ENCODE measurements around the gene KIF21B. TPM values are rescaled to one million over a fixed set of nuclear protein-coding genes. Genes with fewer than 3 reads are reported as not detected.

KIF21B gene
- total and polyA plus RNA-seq, 2 of the 4 experiments (the other 2 are of a cell fraction): 0.36 to 0.55 TPM

DNA sequence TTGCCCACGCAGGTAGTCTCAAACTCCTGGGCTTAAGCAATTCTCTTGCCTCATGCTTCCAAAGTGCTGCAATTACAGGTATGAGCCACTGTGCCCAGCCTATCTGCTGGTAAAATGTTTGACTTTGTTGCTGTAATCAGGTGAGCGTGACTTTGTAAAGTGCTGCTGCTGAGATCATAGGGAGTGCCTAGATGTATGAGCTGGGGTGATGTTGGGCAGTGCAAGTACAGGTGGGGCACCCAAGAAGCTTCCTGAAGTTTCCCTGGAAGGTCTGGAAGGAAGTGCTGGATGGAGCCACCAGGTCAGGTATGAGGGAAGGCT is 43.1 kb downstream of the KIF21B start:
- Histone ChIP-seq H2BK20ac (ENCODE audit: low read depth, low read length) (no peak overlapping the region), H2BK15ac (ENCODE audit: low read depth, low read length) (no peak overlapping the region), H2AK5ac (ENCODE audit: low read depth, low read length) (no peak overlapping the region), H3K23ac (ENCODE audit: low read depth, low read length) (no peak overlapping the region), H3K36me3 (ENCODE audit: control insufficient read depth, insufficient read depth, low read length) (no peaks in the 10 kb centered on the region), H4K91ac (ENCODE audit: insufficient read depth, low read depth, low read length) (no peak overlapping the region), H4K5ac (ENCODE audit: low read depth, low read length) (no peak overlapping the region), H3K4ac (ENCODE audit: low read depth, low read length) (no peak overlapping the region), H2AK9ac (replicated peaks; ENCODE audit: low read depth, low read length, poor library complexity) (no peak overlapping the region), H2AFZ (replicated peaks; ENCODE audit: low read length, poor library complexity) (no peak overlapping the region), H3K9me1 (ENCODE audit: insufficient read depth, low read length) (no peaks in the 10 kb centered on the region; the same call in 1 of the 2 replicates), H2BK5ac (ENCODE audit: low read depth, low read length, poor library complexity, severe bottlenecking) (no peak overlapping the region), H3K9ac (ENCODE audit: low read depth, low read length) (no peak overlapping the region), H2BK120ac (ENCODE audit: low read depth, low read length) (no peak overlapping the region), H4K20me1 (ENCODE audit: insufficient read depth, low read length) (no peaks in the 10 kb centered on the region), H3K4me3 (ENCODE audit: insufficient read depth, low read depth, low read length) (no peak overlapping the region), H3K27ac (ENCODE audit: insufficient read depth, low read length) (no peak overlapping the region), H3K4me2 (ENCODE audit: low read depth, low read length) (no peak overlapping the region), H3K27me3 (ENCODE audit: control insufficient read depth, insufficient read depth, low read length) (no peaks in the 10 kb centered on the region; the same call in 1 of the 2 replicates), H3K56ac (ENCODE audit: extremely low read depth, insufficient read depth, low read length) (no peak overlapping the region), H3K79me1 (ENCODE audit: low read depth in 1 of 2, low read length in 2 of 2) (no peaks in the 10 kb centered on the region), H3K14ac (replicated peaks; ENCODE audit: low read depth, low read length) (no peak overlapping the region), H4K8ac (ENCODE audit: low read depth in 2 of 2, low read length in 2 of 2) (no peak overlapping the region), H3K4me1 (ENCODE audit: control insufficient read depth, insufficient read depth, low read length) (peaks cover 2% of the 10 kb centered on the region; the same call in 1 of the 2 replicates), H3K9me3 (ENCODE audit: control insufficient read depth, insufficient read depth, low read length) (no peaks in the 10 kb centered on the region), H3K18ac (ENCODE audit: low read depth, low read length) (no peak overlapping the region)
- ATAC-seq (ENCODE audit: low read depth) (no peak), DNase-seq (no peak)
- BruUV-seq (replicated peaks): no TSS peak
- ChIA-PET CTCF (no interaction called here), POLR2A (ENCODE audit: unreplicated experiment) (no interaction called here)
- dilution Hi-C loops (cut with HindIII; ENCODE audit: low sequenced_read_pairs, unreplicated experiment): no loop called here
- in situ Hi-C loops (cut with MboI; ENCODE audit: low sequenced_read_pairs): no loop called here
- intact Hi-C loops (cut with micrococcal nuclease): no loop called here
- TF ChIP-seq ELK1 (IDR thresholded peaks at IDR 0.05; ENCODE audit: borderline replicate concordance, low read depth, low read length) (no peak), BHLHE40 (IDR thresholded peaks at IDR 0.05; ENCODE audit: low read depth, low read length) (no peak), USF2 (IDR thresholded peaks at IDR 0.05; ENCODE audit: low read depth, low read length) (no peak), MXI1 (IDR thresholded peaks at IDR 0.05; ENCODE audit: borderline replicate concordance, low read depth, low read length) (no peak), MAFK (IDR thresholded peaks at IDR 0.05; ENCODE audit: low read depth, low read length) (no peak), POLR2A (IDR thresholded peaks at IDR 0.05; ENCODE audit: low read depth, low read length) (no peak), RFX5 (IDR thresholded peaks at IDR 0.05; ENCODE audit: low read depth, low read length) (no peak), RCOR1 (IDR thresholded peaks at IDR 0.05; ENCODE audit: insufficient replicate concordance, low read length) (no peak), CEBPB (IDR thresholded peaks at IDR 0.05; ENCODE audit: low read depth, low read length) (no peak), NFE2L2 (IDR thresholded peaks at IDR 0.05; ENCODE audit: low read depth, low read length) (no peak), CTCF (conservative IDR thresholded peaks at IDR 0.05; ENCODE audit: low read depth, low read length) (no peak), CHD1 (IDR thresholded peaks at IDR 0.05; ENCODE audit: low read depth, low read length) (no peak), SMC3 (IDR thresholded peaks at IDR 0.05; ENCODE audit: low read depth, low read length) (no peak), FOS (IDR thresholded peaks at IDR 0.05; ENCODE audit: low read depth, low read length) (no peak), RAD21 (IDR thresholded peaks at IDR 0.05; ENCODE audit: low read length) (no peak), MAZ (IDR thresholded peaks at IDR 0.05; ENCODE audit: borderline replicate concordance, low read depth, low read length) (no peak)
- WGBS, 2 experiments (ENCODE audit: extremely low coverage in 2 of 2, insufficient read length in 1 of 2): 100% methylated on average over 1 of the region's 2 CpGs; no CpG with 5 or more reads in 1 of the 2 experiments

Measured in IMR-90 (cell line).